Astrocyte (in vitro differentiated cells and primary cell): ENCODE data around the gene ENOX2. TPM values are rescaled to one million over a fixed set of nuclear protein-coding genes. Genes with fewer than 3 reads are reported as not detected.

Experiments
- DNase-seq: peaks from one replicate; pipeline ENCODE4 v3.0.0-alpha.2; 2010; ENCODE audit warnings: low read depth
- FAIRE-seq: peaks from 2 replicates; lab custom pipeline; 2011; peaks lifted over from hg19 to GRCh38; lab: Jason Lieb, UNC
- H2AFZ ChIP-seq: 2 replicates; pipeline ENCODE4 v1.6.0; 2012; ENCODE audit warnings: low read depth, low read length, inconsistent platforms
- H3K27ac ChIP-seq: 2 replicates; pipeline ENCODE4 v1.5.1; 2011; ENCODE audit warnings: low read depth, low read length, inconsistent platforms
- H3K27me3 ChIP-seq: 2 replicates; pipeline ENCODE4 v1.6.0; 2011; ENCODE audit warnings: low read length, inconsistent platforms; ENCODE audit not compliant: insufficient read depth
- H3K36me3 ChIP-seq: 2 replicates; pipeline ENCODE4 v1.5.1; 2011; ENCODE audit warnings: low read length, inconsistent platforms; ENCODE audit not compliant: insufficient read depth
- H3K4me1 ChIP-seq: 2 replicates; pipeline ENCODE4 v1.5.1; 2011; ENCODE audit warnings: low read length, inconsistent platforms; ENCODE audit not compliant: insufficient read depth
- H3K4me2 ChIP-seq: 2 replicates; pipeline ENCODE4 v1.6.0; 2012; ENCODE audit warnings: low read length, inconsistent platforms
- H3K4me3 ChIP-seq: 2 replicates; pipeline ENCODE4 v1.5.1; 2011; ENCODE audit warnings: low read depth, mild to moderate bottlenecking, low read length, inconsistent platforms; ENCODE audit not compliant: insufficient read depth
- H3K79me2 ChIP-seq: 2 replicates; pipeline ENCODE4 v1.6.0; 2012; ENCODE audit warnings: mild to moderate bottlenecking, low read length, inconsistent platforms; ENCODE audit not compliant: insufficient read depth
- H3K9ac ChIP-seq: 2 replicates; pipeline ENCODE4 v1.6.0; 2012; ENCODE audit warnings: mild to moderate bottlenecking, low read length, inconsistent platforms
- H3K9me3 ChIP-seq: 2 replicates; pipeline ENCODE4 v1.5.1; 2012; ENCODE audit warnings: low read depth, mild to moderate bottlenecking, low read length, inconsistent platforms; ENCODE audit not compliant: insufficient read depth
- H4K20me1 ChIP-seq: 2 replicates; pipeline ENCODE4 v1.6.0; 2012; ENCODE audit warnings: low read length, inconsistent platforms; ENCODE audit not compliant: insufficient read depth
- H3K27ac Mint-ChIP-seq: one replicate; pipeline ENCODE4 v1.8.0; 2021; ENCODE audit warnings: mild to moderate bottlenecking, mixed read lengths; ENCODE audit not compliant: unreplicated experiment
- H3K27me3 Mint-ChIP-seq: one replicate; pipeline ENCODE4 v1.8.0; 2021; ENCODE audit warnings: low read depth, mixed read lengths; ENCODE audit not compliant: unreplicated experiment
- H3K36me3 Mint-ChIP-seq: one replicate; pipeline ENCODE4 v1.8.0; 2021; ENCODE audit warnings: low read depth, mixed read lengths; ENCODE audit not compliant: unreplicated experiment
- H3K4me1 Mint-ChIP-seq: one replicate; pipeline ENCODE4 v1.8.0; 2021; ENCODE audit warnings: low read depth, mixed read lengths; ENCODE audit not compliant: unreplicated experiment
- H3K4me3 Mint-ChIP-seq: one replicate; pipeline ENCODE4 v1.8.0; 2021; ENCODE audit warnings: mild to moderate bottlenecking, moderate library complexity, mixed read lengths; ENCODE audit not compliant: unreplicated experiment
- H3K9me3 Mint-ChIP-seq: one replicate; pipeline ENCODE4 v1.8.0; 2021; ENCODE audit warnings: mild to moderate bottlenecking, mixed read lengths; ENCODE audit not compliant: unreplicated experiment
- CTCF ChIP-seq: IDR thresholded peaks from 2 replicates; pipeline ENCODE4 v1.5.1; 2011; ENCODE audit warnings: low read depth, mild to moderate bottlenecking, inconsistent platforms, low read length, moderate library complexity; ENCODE audit not compliant: insufficient read depth
- EZH2 ChIP-seq: IDR thresholded peaks from 2 replicates; pipeline ENCODE4 v1.6.1; 2012; ENCODE audit warnings: mild to moderate bottlenecking, low read length, inconsistent platforms; ENCODE audit not compliant: insufficient read depth
- total RNA-seq: library from RNA; stranded (reverse); gene quantifications from 2 replicates; pipeline ENCODE4 v1.2.1, GENCODE V29; 2021

Gene ENOX2
- total RNA-seq, 1 donor from 2014 or later: 9.4 TPM

DNA sequence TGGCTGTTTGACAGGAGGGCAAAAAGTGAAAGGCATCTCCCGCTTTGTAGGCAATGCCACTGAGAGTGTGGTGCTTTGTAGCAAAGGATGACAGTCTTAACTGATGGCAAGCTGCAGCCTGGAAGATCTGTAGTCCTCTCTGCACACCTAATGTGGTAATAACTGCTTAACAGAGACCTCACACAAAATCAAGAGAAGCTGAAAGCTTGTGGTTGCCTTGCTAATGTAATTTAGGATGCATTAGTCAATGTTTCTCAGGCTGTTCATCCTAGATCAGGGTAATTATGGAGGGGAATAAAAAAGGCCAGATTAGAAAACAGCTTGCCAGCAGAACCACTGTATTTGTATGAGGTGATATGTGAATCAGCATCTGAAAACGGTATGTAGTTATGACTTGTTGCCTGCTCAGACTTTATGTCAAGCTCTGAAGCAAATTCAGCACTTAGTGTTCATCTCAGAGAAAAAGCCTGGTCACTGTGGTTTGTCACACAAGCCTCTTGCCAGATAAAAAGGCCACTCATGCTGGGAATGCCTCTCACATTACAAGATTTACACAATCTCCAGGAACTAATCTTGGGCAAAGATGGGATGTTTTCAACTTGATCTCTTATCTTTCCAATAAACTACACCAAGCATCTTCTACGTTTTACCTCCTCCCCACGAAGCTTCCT lies 130.8 kb downstream of the ENOX2 start:
- no peaks in the 10 kb centered on the region for H4K20me1 ChIP-seq
- H3K9ac ChIP-seq: peak overlapping the region; percentile 17
- Mint-ChIP-seq H3K27me3 (no peaks in the 10 kb centered on the region), H3K27ac (no peak overlapping the region), H3K4me1 (peaks cover 22% of the 10 kb centered on the region), H3K36me3 (no peaks in the 10 kb centered on the region), H3K4me3 (no peak overlapping the region), H3K9me3 (no peaks in the 10 kb centered on the region)
- no peak overlapping the region for H3K4me3 ChIP-seq
- no peaks in the 10 kb centered on the region for H3K79me2 ChIP-seq
- H2AFZ ChIP-seq: no peak overlapping the region
- H3K4me1 ChIP-seq: peaks cover 23% of the 10 kb centered on the region
- H3K36me3 ChIP-seq: no peaks in the 10 kb centered on the region
- DNase-seq (peak; percentile 71), FAIRE-seq (peak; percentile 81)
- no peak for TF ChIP-seq EZH2
- TF ChIP-seq CTCF: no peak
- no peak overlapping the region for H3K27ac ChIP-seq
- no peaks in the 10 kb centered on the region for H3K9me3 ChIP-seq
- peak overlapping the region; percentile 58 for H3K4me2 ChIP-seq
- no peaks in the 10 kb centered on the region for H3K27me3 ChIP-seq

DNA sequence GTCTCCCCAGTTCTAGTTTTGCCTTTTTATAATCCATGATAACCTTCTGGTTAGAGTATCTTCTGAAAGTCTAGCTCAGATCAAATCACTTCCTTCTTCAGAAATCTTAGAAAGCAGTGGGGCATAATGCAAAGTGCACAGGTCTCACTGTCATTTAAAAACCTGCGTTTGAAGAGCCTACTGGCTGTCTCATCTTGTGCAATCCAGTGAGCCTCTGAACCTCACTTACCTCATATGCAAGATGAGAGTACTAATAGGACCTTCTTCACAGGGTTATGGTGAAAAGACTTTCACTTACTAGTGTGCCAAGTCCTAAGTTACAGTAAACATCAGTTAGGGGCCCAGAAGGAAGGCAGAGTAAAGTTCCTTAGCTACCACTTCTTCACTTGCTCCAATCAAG lies 131.4 kb downstream of the ENOX2 start:
- Histone ChIP-seq H3K4me1 (peaks cover 23% of the 10 kb centered on the region), H2AFZ (no peak overlapping the region), H3K27me3 (no peaks in the 10 kb centered on the region), H3K79me2 (no peaks in the 10 kb centered on the region), H3K4me3 (no peak overlapping the region), H3K4me2 (peak overlapping the region; percentile 58), H4K20me1 (no peaks in the 10 kb centered on the region), H3K9ac (no peak overlapping the region), H3K27ac (no peak overlapping the region), H3K36me3 (no peaks in the 10 kb centered on the region), H3K9me3 (no peaks in the 10 kb centered on the region)
- no peaks in the 10 kb centered on the region for H3K36me3 Mint-ChIP-seq
- FAIRE-seq (no peak), DNase-seq (no peak)
- peak overlapping the region; percentile 34 for H3K27ac Mint-ChIP-seq
- H3K4me1 Mint-ChIP-seq: peaks cover 22% of the 10 kb centered on the region
- TF ChIP-seq EZH2 (no peak), CTCF (no peak)
- no peaks in the 10 kb centered on the region for H3K9me3 Mint-ChIP-seq
- no peaks in the 10 kb centered on the region for H3K27me3 Mint-ChIP-seq
- H3K4me3 Mint-ChIP-seq: no peak overlapping the region

DNA sequence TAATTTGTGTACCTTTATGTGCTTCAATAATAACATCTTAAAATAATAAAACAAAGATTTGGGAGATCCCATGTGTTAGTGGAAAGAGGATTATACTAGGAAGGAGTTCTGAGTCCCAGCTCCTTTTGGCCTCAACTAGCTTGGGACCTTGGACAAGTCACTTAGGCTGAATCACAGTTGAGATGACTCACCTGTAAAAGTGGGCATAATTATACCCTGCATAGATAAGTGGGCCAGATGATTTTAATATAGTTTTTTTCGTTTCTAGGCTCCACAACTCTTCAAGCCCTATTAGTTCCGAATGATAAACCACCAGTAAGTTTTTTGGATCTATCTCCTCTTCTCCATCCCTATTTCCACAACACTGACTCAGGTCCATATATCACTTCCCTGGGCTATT lies 131.8 kb downstream of the ENOX2 start:
- no peaks in the 10 kb centered on the region for H3K27me3 Mint-ChIP-seq
- H2AFZ ChIP-seq: no peak overlapping the region
- TF ChIP-seq EZH2: no peak
- TF ChIP-seq CTCF: no peak
- H3K4me3 ChIP-seq: no peak overlapping the region
- no peak overlapping the region for H3K9ac ChIP-seq
- DNase-seq (no peak), FAIRE-seq (no peak)
- H3K4me1 Mint-ChIP-seq: peaks cover 22% of the 10 kb centered on the region
- no peaks in the 10 kb centered on the region for H3K27me3 ChIP-seq
- H3K27ac Mint-ChIP-seq: peak overlapping the region; percentile 34
- peaks cover 23% of the 10 kb centered on the region for H3K4me1 ChIP-seq
- H3K36me3 ChIP-seq: no peaks in the 10 kb centered on the region
- peak overlapping the region; percentile 58 for H3K4me2 ChIP-seq
- H3K9me3 ChIP-seq: no peaks in the 10 kb centered on the region
- H3K9me3 Mint-ChIP-seq: no peaks in the 10 kb centered on the region
- no peak overlapping the region for H3K4me3 Mint-ChIP-seq
- no peaks in the 10 kb centered on the region for H3K36me3 Mint-ChIP-seq
- H3K79me2 ChIP-seq: no peaks in the 10 kb centered on the region
- H4K20me1 ChIP-seq: no peaks in the 10 kb centered on the region
- peak overlapping the region; percentile 51 for H3K27ac ChIP-seq
